Measurements from ENCODE around the gene VAX1.
"Not testable (repeated sequence)": the region's sequence is repeated elsewhere in the genome, so short reads cannot be mapped to it uniquely, and the experiment has no call there.

The VAX1 gene

GRCh38 chr10:117084421-117085246 lies 53.4 kb downstream of the VAX1 start:
- DNase-seq (ENCODE audit: low read depth, low spot score), result not testable (repeated sequence)

Measured in activated CD4-positive, CD25-positive, alpha-beta regulatory T cell treated with anti-CD3 and anti-CD28 coated beads, Interleukin-2, amount 50 U/mL, for 16 hours (primary cell).